CD4-positive, alpha-beta T cell treated with Interleukin-6 for 4 hours (primary cell): ENCODE results near the gene ITPR1.

Source experiments
- DNase-seq: peaks from one replicate; pipeline ENCODE4 v3.0.0-alpha.2; 2020; ENCODE audit warnings: mixed read lengths

ITPR1 gene

GRCh38 chr3:4882548-4882947 is 389.4 kb downstream of the ITPR1 start:
- no peak for DNase-seq

GRCh38 chr3:4883011-4883410 is 389.9 kb downstream of the ITPR1 start:
- DNase-seq: no peak

- DNase-seq: no peak
These were observed 391.7 kb downstream of the ITPR1 start for GRCh38 chr3:4884888-4885287.

GRCh38 chr3:4885316-4885715 is 392.2 kb downstream of the ITPR1 start:
- DNase-seq: no peak

GRCh38 chr3:4886448-4886847 is 393.3 kb downstream of the ITPR1 start:
- DNase-seq: no peak

GRCh38 chr3:4887177-4887576 is 394.0 kb downstream of the ITPR1 start:
- no peak for DNase-seq

GRCh38 chr3:4888913-4889846 is 396.0 kb downstream of the ITPR1 start:
- DNase-seq: peak; percentile 29

GRCh38 chr3:4889896-4890295 is 396.7 kb downstream of the ITPR1 start:
- no peak for DNase-seq

- DNase-seq: no peak
These were observed 401.9 kb downstream of the ITPR1 start for GRCh38 chr3:4894891-4895530.

- no peak for DNase-seq
These were observed 402.7 kb downstream of the ITPR1 start for GRCh38 chr3:4895838-4896237.
